NCI-H2081 treated with DMSO at 0.1 percent for 48 hours (cell line): ENCODE data around the gene FUCA2.
A peak's percentile ranks its signal among the peaks of the same experiment; 100 is the strongest.

Source experiments
- DNase-seq: peaks from one replicate; lab custom pipeline; 2025; lab: John Stamatoyannopoulos, UW

The FUCA2 gene, protein sequence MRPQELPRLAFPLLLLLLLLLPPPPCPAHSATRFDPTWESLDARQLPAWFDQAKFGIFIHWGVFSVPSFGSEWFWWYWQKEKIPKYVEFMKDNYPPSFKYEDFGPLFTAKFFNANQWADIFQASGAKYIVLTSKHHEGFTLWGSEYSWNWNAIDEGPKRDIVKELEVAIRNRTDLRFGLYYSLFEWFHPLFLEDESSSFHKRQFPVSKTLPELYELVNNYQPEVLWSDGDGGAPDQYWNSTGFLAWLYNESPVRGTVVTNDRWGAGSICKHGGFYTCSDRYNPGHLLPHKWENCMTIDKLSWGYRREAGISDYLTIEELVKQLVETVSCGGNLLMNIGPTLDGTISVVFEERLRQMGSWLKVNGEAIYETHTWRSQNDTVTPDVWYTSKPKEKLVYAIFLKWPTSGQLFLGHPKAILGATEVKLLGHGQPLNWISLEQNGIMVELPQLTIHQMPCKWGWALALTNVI

DNA sequence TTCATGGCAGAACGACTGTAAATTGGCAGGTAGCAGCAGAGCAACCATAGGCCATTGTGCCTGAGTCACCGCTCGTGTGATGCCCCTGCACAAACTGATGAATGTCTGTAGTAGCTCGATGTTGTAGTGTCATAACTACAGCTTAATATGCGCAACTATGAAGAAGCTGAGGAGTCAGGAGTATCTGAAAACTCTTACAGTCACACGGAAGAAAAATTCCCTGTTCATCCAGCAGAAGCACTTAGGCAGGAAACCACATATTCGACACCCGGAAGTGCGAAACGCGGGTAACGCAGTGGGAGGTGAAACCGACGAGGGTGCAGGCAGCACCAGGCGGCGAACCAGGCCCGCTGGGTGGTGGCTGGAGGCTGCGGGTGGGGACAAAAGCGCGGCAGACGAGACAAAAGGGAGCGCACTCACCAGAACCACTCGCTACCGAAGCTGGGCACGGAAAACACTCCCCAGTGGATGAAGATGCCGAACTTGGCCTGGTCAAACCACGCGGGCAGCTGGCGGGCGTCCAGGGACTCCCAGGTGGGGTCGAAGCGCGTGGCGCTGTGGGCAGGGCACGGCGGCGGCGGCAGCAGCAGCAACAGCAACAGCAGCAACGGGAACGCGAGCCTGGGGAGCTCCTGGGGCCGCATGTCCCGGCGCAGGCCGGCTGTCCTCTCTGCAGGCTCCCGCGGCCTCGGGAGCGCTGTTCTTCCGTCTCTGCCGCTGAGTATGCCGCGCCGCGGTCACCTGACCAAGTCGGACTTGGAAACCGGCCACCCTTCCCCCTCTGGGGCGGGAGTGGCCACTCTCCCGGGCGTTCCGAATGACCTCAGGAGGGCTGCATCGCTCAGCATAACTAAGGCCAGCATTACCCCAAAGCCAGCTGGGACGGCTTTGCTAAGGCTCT is at the start of gene FUCA2:
Gene FUCA2, minus strand, starts transcription at position 730 of the 901 bp plus-strand sequence. Its CDS starts 86 bp downstream, at position 644.
- DNase-seq = peak; percentile 10

DNA sequence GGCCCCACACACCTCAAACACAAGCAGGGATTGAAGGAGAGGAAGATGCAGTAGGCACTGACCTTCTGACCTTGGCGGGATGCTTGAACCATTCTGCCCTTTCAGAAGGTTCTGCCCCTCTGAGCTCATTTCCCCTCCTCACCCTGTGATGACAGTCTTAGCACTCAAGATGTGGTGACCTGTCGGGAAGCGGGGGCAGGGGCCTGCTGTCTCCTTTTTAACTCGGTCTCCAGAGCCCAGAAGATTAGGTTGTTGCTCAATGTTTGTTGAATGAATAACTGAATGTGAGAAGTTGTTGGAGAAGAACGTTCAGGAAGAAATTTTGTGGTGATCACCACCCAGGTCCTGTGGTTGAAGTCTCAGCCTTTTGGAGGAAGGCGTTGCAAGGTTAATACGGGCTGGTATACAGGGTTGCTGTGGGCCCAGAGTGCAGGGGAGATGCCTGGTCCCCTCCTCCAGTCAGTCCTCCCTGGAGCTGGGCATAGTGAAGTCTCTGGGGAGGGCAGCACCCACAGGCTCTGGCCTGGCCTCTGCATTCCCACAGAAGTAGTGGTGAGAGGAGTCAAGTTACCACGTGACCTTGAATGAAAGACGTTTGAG is 49.7 kb upstream of the FUCA2 start:
- no peak for DNase-seq

DNA sequence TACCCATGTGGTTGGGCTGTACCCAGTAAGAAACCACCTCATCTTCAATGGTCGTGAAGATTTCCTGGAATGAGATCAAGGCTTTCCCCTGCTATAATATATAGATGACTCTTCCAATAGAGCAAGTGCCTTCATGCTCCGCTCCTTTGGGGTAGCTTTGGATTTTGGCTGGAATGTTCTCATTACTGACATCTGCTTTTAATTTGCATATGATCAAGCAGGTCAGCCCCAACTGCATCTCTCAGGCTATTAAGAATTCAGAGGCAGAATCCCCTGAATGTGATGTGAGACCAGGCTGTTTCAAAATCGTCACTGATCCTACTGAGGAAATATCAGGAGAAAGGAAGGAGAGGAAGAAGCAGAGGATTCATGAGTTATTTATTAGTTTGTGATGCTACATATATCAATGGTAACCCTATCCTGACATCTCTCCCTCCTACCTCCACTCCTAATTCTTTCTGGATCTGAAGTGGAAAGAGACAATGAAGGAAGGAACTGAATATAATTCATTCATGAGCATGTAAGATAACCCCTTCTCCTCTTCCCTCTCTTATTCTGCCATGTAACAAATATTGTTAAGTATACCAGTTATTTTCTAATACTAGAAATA is 47.6 kb upstream of the FUCA2 start:
- DNase-seq = no peak

DNA sequence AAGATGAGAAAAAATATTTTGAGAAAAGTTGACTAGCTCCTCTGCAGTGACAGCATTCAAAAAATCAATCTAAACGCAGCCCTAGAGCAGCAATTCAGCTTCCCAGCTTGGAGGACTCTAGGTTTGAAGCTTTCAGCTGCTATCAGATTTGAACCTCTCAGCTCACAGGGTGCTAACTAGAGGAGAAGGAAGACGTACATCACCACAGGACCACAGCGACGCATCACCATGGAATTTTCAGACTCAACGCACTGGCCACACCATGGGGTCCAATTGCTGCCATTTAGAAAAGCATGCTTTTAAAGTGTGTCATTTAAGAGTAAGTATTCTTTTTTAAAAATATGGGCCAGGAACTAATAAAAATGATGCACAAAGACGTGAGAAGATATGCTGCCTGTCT is 45.0 kb upstream of the FUCA2 start:
- DNase-seq = no peak

DNA sequence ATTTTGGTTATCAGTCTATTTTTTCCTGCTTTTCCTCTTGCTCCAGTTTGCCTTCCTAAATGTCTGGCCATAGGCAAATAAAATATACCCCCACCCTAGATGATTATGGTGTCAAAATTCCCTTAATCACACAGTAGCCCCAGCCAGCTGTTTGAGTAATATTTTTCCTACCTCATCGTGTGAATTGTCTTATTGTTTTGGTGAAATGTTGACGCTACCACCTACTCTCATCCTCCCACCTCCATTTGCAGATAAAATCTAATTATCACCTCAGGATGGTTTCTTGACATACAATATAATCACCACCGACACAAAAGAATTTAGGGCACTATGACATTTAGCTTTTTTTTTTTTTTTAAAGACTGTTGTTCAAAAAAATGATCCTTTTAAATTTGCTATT is 44.1 kb upstream of the FUCA2 start:
- DNase-seq = no peak

DNA sequence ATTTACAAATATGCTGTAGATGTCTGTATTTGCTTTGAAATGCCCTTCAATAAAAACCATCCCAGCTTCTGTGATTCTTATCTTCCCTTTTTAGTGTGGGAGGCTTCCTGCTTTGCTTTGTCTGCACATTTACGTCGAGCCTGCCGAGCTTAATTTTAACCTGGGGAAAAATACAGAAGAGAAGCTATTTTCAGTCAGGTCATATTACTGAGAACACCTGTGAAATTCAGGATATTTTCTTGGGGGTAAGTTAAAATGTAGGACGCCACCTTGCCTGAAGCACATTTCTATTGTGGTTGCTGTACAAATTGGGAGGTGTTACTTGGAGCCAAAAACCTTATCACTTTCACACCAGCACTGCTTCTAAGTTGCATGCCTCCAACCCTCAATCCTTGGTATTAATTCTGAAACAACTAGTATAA is 43.6 kb upstream of the FUCA2 start:
- no peak for DNase-seq

DNA sequence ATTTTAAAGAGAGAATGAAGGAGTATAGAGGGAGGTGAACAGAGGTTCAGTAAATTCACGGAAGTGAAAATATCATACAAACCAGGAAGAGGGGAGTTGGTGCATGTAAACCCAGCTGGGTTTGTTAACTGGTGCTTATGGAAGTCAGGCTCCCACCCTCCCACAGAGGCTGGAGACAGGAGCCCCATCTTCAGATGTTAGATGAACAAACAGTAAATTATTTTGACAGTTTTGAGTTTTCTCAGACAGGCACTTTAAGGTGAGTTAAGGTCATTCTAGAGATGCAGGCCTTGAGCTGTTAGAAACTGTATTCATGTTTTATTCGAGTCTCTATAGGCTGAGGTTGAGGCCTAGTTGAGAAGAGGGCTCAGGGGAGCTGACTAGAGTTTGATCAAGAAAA is 41.8 kb upstream of the FUCA2 start:
- DNase-seq = no peak

DNA sequence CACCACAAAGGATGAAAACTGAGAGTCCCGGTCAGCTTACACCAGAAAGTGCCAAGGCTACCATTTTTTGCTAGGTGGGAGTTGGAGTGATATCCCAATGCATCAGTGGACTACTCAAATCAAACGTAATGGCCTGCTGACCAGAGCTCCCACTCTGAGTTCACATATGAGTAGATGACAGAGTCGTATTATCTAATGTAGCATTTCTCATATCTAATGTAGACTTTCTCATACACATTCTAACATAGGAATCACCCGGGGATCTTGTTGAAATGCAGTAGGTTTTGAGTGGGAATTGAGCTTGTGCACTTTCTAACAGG is 38.4 kb upstream of the FUCA2 start:
- DNase-seq = no peak

DNA sequence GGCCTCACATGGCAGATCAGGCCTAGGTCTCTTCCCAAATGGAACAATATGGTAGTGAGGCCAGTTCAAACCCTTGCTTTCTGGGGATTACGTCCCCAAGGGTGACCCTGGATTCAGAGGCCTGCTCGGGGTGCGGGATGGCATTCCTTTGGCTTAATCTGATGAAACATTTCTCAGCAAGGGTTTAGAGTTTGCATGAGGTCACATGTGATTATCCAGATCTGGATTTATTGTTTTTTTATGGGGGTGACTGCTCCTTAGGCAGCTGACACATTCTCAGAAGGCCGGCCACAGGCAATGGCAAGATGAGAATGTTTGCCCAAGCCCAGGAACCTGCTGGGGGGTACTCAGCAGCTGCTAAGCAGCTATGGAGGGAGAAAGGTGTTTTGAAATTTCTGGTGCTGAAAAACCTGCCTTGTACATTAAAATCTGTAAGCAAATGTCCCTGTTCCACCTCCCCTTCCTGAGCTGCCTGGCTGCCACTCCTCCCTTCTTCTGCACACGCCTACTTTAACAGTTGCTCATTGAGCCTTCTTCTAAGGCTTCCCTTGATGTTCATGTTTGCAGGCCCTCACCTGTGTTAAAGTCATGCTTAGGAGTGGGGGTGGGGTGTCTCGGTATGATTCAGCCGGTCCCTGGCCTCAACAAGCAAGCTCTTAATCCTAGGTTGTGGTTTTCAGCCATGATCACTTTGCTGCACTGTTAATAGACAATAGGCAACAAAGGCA is 37.9 kb upstream of the FUCA2 start:
- no peak for DNase-seq

DNA sequence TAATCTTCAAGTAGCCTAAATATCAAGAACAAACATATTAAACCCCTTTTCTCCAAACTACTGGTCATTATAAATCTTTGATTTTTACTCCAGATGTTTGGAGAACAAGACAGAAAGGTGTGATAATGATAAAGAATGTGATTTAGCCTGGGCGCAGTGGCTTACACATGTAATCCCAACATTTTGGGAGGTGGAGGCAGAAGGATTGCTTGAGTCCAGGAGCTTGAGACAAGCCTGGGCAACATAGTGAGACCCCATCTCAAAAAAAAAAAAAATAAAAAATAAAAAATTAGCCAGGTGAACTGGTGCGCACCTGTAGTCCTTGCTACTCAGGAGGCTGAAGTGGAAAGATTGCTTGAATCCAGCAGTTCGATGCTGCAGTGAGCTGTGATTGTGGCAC is 35.1 kb upstream of the FUCA2 start:
- no peak for DNase-seq

DNA sequence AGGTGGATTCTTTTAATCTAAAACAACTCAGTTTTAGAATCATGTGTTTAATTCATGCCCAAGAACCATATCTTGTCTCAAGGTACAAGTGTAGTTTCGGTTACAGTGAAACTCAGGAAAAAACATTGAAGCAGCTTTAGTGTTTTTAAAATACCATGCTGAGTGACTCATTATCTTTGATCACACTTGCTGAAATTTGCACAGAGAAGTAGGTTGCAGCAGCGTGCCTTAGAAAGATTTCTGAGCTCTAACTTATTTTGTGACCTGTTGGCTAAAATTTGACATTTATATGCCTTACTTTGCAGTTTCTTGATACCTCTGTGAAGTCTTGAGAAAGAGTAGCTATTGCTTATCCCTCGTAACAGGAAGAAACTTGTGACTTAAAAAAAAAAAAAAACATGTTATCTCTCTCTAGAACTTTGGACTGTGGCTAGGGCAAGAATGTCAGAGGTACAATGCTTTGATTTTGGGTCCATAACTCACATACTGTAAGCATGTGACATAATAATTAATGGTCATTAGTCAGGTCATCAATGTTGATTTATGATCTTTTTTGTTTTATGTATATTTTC is 34.5 kb upstream of the FUCA2 start:
- no peak for DNase-seq

DNA sequence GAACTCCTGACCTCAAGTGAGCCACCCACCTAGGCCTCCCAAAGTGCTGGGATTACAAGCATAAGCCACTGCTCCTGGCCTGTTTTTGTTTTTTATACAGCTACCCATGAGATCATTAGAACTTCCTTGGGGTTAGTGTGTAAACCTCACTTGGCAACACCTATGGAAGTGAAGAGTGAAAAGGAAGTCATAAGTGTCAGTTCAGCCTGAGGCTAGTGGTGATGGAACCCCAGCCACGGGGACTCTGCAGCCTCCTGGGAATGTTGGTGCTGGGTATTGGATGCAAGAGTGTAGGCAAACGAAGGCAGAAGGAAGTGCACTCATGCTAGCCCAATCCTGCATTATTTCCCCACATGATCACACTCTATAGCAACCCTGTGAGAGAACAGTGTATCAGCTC is 33.6 kb upstream of the FUCA2 start:
- no peak for DNase-seq

DNA sequence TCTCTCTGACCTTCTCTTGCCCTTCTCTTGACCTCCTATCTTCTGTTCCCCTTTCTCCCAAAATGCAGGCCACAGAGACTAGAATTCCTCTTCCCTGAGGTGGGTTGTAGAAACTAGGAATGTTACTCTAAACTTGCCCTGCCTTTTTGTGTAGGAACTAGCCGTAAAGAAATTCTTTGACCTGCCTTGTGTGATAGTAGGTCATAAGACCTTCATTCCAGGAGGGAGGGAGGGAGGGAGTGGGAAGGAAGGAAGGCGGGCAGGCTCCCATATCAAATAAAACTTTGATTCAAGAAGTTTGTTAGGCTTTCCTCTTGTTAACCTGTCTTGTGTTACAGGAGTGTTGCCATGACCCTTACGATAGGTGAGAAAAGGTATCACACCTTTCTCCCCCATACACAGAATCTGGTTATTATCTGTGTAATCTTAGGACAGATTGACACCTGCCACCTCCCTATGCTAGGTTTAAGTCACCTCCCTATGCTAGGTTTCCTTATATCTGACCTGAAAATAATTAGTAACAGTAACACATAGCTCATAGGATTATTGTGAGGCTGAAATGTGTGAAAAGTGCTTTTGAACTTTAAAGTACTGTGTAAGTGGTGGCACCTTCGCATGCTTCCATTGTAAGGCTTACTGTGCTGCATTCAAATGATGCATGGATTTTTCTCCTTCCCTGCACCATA is 32.6 kb upstream of the FUCA2 start:
- no peak for DNase-seq

DNA sequence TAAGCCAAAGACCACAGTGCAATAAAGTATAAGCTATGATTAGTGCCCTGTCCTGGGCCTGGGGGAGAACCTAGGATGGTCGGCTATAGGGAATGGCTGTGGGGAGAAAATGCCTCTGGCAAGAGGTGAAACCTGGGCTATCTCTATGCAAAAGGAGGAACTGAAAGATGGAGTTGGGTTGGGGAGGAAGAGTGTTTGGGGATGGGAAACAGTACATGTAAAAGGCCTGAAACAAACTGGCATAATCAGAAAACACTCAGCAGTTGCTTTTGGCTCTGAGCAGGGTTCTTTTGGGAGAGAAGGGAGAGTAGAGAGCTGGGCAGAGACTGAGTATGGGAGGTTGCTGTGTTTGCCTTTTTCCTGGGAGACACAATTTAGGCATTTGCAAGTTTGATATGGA is 31.9 kb upstream of the FUCA2 start:
- DNase-seq = no peak

DNA sequence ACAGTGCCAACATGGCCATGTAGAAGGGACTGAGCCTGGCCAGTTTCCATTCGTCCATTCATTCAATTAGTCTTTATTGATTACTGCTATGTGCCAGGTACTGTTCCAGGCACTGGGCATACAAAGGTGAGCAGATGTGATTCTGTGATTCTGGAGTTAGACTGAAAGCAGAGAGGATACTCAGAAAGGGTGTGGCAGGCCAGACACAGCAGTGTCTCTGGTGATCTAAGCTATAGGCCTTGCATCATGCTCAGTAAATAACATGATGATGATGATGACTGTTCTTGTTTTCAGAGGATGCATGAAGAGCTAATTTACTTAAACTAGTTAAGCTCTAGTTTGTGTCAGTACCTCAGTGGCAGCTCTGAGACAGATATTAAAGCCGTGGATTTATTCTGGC is 31.4 kb upstream of the FUCA2 start:
- DNase-seq = no peak

DNA sequence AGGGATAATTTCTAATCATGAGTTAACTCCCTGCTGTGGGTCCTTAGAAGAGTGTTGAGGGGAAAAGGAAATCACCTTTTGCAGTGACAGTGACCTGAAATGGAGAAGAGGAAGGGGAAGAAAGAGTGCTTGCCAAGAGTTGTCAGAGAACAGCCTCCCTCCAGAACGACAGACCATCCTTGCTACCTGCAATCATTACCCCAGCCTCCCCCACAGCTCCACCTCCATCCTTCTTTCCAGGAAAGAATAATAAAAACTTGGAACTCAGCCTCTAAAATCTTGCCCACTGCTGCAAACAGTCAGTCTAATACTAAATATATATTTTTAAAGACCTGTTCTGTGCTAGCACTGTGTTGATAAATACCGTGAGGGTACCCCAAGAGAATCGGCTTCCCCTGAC is 28.7 kb upstream of the FUCA2 start:
- DNase-seq = no peak

DNA sequence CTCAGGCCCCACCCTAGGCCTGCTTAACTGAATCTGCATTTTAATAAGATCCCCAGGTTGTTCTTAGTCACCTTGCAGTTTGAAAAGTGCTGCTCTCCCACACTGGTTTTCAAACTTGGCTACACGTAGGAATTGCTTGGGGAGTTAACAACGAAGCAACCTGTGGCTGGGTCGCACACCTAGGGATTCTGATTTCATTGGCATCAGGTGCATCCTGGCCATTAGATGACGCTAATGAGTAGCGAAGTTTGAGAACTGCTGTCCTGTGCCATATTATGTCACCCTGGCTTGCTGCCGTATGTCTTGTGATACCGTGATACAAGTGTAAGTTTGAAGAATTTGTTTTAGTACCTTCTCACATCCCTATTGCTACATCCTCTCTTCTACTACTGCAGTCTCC is 28.2 kb upstream of the FUCA2 start:
- no peak for DNase-seq

DNA sequence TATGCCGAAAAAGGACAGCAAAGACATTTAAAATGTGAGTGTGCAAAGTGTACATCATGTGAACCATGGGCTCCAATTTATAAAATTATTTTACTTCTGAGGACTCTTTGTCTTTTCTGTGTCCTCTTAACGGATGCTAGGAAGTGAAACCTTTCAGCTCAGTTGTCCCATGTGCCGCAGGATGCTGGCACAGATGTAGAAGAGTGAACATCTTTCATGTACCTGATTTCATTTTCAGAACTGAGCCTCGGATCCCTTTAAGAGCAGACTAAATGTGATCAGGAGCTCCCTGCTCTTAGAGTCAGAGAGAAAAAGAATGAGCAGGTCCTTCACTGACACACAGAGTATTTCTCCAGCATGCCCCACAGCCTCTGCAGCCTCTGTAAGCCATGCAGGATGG is 27.6 kb upstream of the FUCA2 start:
- no peak for DNase-seq

DNA sequence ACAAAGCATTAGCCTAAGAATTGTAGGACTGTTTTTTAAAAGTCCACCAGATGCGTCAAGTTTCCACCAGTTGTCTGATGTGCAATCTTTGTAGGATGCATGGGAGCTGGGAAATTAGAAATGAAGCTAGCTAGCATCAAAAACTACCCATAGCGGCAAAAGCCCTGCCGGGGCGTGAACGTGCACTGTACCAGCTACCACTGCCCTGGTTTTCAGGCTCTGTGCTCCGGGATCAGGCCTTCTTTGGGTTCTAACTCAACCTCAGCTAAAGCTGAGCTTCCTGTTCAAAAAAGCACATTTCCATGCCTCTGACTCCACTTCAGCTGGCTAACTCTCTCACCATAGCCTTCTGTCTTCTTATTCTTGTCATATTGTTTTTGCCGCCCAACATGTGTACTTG is 26.9 kb upstream of the FUCA2 start:
- no peak for DNase-seq

DNA sequence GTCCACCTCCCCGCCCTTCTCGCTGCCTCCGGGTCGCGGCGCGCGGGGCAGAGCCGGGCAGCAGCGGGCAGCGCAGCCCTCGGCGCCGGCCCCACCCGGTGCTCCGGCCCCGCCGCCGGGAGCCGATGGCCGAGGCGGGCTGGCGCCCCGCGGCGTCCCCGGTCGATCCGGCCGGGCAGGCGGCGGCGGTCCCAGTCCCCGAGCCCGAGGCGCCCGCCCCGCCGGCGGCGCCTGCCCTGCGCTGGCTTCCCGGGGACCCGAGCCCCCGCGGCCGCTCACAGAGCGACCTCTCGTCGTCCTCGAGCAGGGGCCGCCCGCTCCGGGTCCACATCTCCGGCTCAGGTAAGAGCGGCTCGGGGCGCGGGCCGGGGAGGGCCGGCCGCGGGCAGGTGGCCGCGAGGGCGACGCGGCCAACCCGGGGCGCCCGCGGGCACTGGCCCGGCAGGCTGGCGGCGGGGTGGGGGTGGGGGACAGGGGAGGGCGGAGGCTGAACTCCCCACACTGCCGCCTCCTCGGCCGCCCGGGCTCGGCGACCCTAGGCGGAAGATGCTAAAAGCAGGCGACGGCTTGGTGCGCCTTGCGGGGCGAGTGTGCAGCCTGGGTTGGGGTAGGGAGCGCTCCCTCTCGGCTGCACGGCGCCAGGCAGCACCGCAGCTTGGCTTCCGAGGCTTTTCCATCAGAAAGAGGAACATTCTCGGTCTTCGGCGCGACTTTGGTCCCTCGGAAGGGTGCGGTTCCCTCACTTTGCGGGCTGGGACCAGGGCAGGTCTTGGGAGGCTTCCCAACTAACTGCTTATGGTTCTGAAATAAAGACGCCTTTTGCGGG is 25.6 kb upstream of the FUCA2 start:
- no peak for DNase-seq
